Pulmonary artery endothelial cell (primary cell): ENCODE data around the gene PPP2R5E. TPM values are rescaled to one million over a fixed set of nuclear protein-coding genes. Genes with fewer than 3 reads are reported as not detected.
A peak's percentile ranks its signal among the peaks of the same experiment; 100 is the strongest.

Source experiments
- DNase-seq: peaks from one replicate; pipeline ENCODE4 v3.0.0-alpha.2; 2011; ENCODE audit warnings: low read depth, low spot score
- total RNA-seq: library from RNA; depleted of rRNA; stranded (reverse); fragments of >200 nt; gene quantifications from 2 replicates; pipeline ENCODE4 v1.2.3, GENCODE V29; 2014

Gene PPP2R5E
- total RNA-seq, 1 donor from 2014 or later, result 13.4 TPM

GRCh38 chr14:63472986-63473788, 70.0 kb downstream of the PPP2R5E start:
- DNase-seq, result no peak

GRCh38 chr14:63470962-63471793, 72.0 kb downstream of the PPP2R5E start:
- peak; percentile 24 for DNase-seq

- DNase-seq, result no peak
These were observed 74.9 kb downstream of the PPP2R5E start for GRCh38 chr14:63468294-63468693.

GRCh38 chr14:63467440-63468072, 75.6 kb downstream of the PPP2R5E start:
- no peak for DNase-seq

DNA sequence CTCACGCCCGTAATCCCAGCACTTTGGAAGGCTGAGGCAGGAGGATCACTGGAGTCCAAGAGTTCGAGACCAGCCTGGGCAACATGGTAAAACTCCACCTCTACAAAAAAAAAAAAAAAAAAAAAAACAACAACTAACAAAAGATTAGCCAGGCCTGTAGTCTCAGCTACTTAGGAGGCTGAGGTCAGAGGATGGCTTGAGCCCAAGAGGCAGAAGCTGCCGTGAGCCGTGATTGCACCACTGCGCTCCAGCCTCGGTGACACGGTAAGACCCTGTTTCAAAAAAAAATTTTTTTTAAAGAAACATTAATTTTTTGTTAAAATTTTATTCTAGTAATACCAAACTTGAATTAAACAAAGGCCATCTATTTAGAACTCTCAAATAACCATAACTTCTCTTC, 77.8 kb downstream of the PPP2R5E start:
- DNase-seq, result no peak

GRCh38 chr14:63460680-63461369, 82.4 kb downstream of the PPP2R5E start:
- no peak for DNase-seq

DNA sequence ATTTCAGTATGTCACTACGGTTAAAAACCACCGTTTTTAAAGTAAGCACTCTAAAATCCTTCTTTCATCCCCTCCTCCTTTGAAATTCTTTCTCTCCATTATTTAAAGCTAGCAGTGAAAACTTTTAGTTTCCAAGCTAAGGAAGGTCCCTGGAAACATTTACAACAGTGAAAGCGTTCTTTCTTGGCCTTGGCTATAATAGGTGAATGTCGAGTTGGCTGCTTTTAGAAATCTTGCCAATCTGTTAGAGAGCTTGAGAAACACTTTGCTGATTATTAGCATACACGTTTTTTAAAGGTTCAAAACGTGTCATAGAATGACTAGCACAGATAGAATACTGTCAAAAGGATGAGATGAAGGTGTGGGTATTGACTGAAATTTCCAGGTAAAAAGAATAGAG, 83.4 kb downstream of the PPP2R5E start:
- DNase-seq, result no peak

- DNase-seq, result no peak
These were observed 85.7 kb downstream of the PPP2R5E start for GRCh38 chr14:63457498-63457897.

GRCh38 chr14:63454863-63455622, 88.1 kb downstream of the PPP2R5E start:
- DNase-seq, result no peak

GRCh38 chr14:63454436-63454835, 88.7 kb downstream of the PPP2R5E start:
- DNase-seq, result no peak

DNA sequence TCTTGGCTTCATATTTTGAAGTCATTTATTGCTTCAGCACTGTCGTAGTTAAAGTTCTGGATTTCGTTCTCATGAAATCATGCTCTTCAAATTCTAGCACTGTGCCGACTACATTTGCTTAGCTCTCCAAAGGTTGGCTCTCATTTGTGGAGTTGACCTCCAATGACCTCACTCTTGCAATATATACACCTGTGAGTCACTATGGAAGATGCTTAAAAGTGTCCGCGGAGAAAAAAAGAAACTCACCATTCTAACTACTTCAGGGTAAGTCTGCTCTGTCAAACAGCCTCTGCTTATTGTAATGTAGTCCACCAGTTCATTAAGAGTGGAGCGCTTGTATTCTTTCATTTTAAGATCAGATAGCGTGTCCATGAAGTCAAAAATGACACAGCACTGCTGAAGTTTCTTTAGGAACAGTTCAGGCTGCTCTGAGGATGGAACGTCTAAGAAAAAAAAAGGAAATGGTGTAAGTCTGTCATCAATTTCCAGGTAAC, 89.7 kb downstream of the PPP2R5E start:
- DNase-seq, result no peak

GRCh38 chr14:63452796-63453195, 90.4 kb downstream of the PPP2R5E start:
- DNase-seq, result no peak

GRCh38 chr14:63448841-63449240, 94.3 kb downstream of the PPP2R5E start:
- no peak for DNase-seq

- DNase-seq, result no peak
These were observed 98.6 kb downstream of the PPP2R5E start for GRCh38 chr14:63444588-63444987.

GRCh38 chr14:63443988-63444387, 99.2 kb downstream of the PPP2R5E start:
- DNase-seq, result no peak

DNA sequence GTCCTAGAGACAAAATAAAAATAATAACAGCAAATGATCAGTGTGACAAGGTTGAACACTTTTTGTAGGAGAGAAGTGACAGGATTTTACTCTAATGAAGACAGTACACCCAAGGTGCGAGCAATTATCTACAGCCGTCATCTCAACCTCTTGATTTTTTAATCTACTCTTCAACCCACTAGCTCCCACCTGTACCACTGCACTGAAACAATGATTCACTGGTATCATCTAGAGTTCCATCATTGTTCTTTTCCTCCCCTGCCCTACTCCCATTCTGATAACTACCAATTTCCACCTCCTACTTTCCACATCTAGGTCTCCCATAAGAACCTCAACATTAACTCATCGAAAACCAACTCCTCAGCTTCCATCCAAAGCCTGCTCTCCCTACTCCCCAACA, 99.8 kb downstream of the PPP2R5E start:
- DNase-seq, result no peak

DNA sequence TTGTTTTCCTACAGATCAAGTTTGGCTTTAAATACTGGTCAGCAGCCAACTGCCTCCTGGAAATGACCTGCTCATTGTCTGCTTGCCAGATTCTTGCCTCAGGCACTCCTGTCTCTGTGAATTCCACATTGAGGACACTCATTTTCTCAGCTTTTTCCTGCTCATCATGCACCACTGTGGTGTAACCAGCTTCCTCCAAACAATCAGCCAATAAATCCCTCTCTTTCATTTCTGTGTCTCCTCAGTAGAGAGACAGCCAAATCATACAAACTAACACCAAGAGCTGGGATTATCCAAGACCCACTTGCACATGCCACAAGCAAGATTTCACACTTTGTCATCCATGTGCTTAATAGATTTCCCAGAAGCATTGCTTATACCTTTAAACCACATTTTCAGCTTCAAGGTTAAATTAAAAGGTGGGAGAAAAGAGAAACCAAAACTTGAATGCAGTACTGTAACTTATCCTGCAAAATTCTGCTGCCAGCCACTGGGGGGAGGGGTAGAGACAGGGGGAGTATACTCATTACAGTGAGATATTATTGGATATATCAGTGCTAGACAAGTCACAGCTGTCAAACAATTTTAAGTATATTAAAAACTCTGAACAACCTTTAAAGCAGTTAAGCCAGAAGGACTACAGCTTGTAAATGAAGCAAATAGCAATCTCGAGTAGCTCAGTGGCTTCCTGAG, 105.0 kb downstream of the PPP2R5E start:
- DNase-seq, result peak; percentile 89

DNA sequence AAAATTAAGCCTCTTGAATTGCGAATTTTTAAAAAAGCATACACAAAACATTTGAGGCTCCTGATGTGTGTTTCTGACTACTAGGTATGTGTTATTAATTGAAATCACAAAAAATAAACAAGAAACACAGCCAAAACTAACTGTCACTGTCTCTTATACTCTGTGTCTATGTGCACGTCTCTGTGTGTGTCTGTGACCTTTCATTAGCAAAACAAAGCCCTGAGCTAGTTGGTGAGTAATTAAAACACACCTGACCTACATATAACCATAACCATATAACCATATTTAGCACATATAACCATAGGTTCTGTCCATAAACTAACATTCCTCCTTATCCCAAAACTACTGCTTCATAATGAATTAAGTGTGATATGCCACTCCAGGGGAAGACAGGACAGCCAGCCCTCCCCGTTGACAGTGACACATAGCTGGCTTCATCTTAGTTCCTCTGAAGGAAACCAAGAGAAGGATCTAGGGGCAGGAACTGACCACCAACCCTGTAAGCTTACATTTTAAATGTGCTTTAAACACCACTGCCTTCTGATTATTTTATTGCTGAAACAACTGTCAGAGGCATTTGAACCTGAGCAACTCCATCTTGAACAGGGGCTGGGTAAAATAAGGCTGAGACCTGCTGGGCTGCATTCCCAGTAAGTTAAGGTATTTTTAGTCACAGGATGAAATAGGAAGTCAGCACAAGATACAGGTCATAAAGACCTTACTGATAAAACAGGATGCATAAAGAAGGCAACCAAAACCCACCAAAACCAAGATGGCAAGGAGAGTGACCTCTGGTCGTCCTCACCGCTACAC, 106.7 kb downstream of the PPP2R5E start:
- DNase-seq, result no peak

DNA sequence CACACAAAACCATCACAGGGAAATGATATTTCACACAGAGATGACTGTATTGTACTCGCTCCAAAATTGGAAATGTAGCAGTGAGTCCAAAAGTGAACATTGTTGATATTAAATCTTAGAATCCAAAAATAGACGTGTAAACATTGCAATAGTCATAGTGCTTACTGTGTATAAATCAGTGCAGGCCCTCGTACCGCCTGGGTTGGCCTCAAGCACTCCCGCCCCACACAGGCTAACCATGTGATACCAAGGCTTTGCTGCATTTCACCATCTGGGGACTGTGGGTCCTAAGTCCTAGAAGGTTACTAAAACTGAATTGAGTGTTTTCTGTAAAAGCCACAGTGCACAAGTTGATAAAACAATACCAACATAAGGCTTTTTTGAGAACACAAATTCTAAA, 107.3 kb downstream of the PPP2R5E start:
- DNase-seq, result no peak
